Measurements from ENCODE around the gene LRWD1. TPM values are rescaled to one million over a fixed set of nuclear protein-coding genes. Genes with fewer than 3 reads are reported as not detected.

Gene LRWD1
- total RNA-seq, 4 donors from 2014 or later = 11.4 to 23.5 (median 16.4) TPM

DNA sequence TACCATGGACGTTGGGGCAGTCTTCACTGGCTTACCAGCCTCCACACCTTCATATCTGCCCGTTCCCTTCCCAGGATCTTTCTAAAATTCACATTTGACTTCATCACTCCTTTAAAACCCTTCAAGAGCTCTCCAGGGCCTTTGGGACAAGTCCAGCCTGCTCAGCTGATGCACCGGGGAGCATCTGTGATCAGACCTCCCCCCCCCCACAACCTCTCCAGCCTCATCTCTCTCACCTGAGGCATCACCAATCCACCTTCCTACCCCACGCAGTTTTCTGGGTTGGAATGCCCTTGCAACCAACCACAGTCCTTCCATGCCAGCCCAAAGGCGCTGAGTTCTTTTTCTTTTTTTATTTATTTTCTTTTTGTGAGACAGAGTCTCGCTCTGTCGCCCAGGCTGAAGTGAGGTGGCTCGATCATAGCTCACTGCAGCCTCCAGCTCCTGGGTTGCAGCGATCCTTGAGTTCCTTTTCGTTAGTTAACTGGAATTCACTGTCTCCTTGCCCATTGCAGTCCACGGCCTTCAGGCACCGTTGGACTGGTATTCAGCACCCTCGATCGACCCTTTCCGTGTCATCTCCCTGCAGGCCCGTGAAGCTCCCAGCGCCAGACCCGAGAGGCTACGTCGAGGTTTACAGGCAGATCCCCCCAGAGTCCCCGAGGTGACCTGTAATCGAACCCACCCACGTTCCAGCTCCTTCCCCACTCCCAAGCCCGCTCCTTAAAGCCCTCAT lies 775 bp upstream of the LRWD1 start:
- WGBS, 2 donors = 7 to 8% methylated on average over 24 of the region's 24 CpGs
- TF ChIP-seq, protein P1, sequence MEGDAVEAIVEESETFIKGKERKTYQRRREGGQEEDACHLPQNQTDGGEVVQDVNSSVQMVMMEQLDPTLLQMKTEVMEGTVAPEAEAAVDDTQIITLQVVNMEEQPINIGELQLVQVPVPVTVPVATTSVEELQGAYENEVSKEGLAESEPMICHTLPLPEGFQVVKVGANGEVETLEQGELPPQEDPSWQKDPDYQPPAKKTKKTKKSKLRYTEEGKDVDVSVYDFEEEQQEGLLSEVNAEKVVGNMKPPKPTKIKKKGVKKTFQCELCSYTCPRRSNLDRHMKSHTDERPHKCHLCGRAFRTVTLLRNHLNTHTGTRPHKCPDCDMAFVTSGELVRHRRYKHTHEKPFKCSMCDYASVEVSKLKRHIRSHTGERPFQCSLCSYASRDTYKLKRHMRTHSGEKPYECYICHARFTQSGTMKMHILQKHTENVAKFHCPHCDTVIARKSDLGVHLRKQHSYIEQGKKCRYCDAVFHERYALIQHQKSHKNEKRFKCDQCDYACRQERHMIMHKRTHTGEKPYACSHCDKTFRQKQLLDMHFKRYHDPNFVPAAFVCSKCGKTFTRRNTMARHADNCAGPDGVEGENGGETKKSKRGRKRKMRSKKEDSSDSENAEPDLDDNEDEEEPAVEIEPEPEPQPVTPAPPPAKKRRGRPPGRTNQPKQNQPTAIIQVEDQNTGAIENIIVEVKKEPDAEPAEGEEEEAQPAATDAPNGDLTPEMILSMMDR (IDR thresholded peaks at IDR 0.05) = no peak
- no peak for TF ChIP-seq POLR2A (IDR thresholded peaks at IDR 0.05)
- no peaks in the 10 kb centered on the region for H3K9me3 ChIP-seq
- H3K36me3 ChIP-seq = peaks cover 0 to 3% of the 10 kb centered on the region in 2 donors
- H3K27ac ChIP-seq = peak overlapping the region; percentile 56 to 88 (median 61)
- DNase-seq = peak; percentile 67 to 74
- peaks cover 11 to 16% of the 10 kb centered on the region in 2 donors for H3K4me1 ChIP-seq
- intact Hi-C loops (cut with DNase I) = no loop called here
- no peaks in the 10 kb centered on the region for H3K27me3 ChIP-seq
- peak overlapping the region; percentile 65 to 96 (median 91) for H3K4me3 ChIP-seq (replicated peaks in 1 of 3)

DNA sequence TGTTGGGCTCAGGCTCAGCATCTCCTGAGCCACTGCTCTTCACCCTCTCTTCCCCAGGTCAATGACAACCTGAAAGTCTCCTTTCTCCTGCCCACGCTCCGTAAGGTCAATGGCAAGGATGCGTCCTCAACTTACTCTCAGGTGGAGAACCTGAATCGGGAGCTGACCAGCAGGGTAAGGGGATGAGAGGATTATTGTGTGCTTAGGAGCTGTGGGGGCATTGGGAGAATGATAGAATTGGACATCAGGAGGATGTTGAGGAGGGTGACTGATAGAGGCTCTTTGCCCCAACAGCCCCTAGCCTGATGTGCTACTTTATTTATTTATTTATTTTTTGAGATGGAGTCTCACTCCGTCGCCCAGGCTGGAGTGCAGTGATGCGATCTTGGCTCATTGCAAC lies 1.3 kb downstream of the LRWD1 start:
- Histone ChIP-seq H3K36me3 (no peaks in the 10 kb centered on the region), H3K9me3 (no peaks in the 10 kb centered on the region), H3K4me1 (peaks cover 11 to 16% of the 10 kb centered on the region in 2 donors), H3K27ac (no peak overlapping the region), H3K27me3 (no peaks in the 10 kb centered on the region), H3K4me3 (replicated peaks in 1 of 3) (no peak overlapping the region)
- intact Hi-C loops (cut with DNase I) = no loop called here
- WGBS, 2 donors = 92 to 94% methylated on average over 7 of the region's 7 CpGs
- no peak for TF ChIP-seq POLR2A (IDR thresholded peaks at IDR 0.05)
- TF ChIP-seq, protein P1 (IDR thresholded peaks at IDR 0.05) = no peak
- no peak for DNase-seq

GRCh38 chr7:102467581-102468477 lies 3.0 kb downstream of the LRWD1 start:
- peaks cover 11 to 16% of the 10 kb centered on the region in 2 donors for H3K4me1 ChIP-seq
- H3K4me3 ChIP-seq (replicated peaks in 1 of 3) = no peak overlapping the region
- TF ChIP-seq, protein P1 (IDR thresholded peaks at IDR 0.05) = no peak
- TF ChIP-seq POLR2A (IDR thresholded peaks at IDR 0.05) = no peak
- WGBS, 2 donors = 90 to 97% methylated on average over 15 to 17 of the region's 24 CpGs
- H3K36me3 ChIP-seq = peaks cover 4 to 6% of the 10 kb centered on the region in 2 donors
- intact Hi-C loops (cut with DNase I) = no loop called here
- no peaks in the 10 kb centered on the region for H3K27me3 ChIP-seq
- no peak for DNase-seq
- H3K27ac ChIP-seq = no peak overlapping the region
- no peaks in the 10 kb centered on the region for H3K9me3 ChIP-seq

DNA sequence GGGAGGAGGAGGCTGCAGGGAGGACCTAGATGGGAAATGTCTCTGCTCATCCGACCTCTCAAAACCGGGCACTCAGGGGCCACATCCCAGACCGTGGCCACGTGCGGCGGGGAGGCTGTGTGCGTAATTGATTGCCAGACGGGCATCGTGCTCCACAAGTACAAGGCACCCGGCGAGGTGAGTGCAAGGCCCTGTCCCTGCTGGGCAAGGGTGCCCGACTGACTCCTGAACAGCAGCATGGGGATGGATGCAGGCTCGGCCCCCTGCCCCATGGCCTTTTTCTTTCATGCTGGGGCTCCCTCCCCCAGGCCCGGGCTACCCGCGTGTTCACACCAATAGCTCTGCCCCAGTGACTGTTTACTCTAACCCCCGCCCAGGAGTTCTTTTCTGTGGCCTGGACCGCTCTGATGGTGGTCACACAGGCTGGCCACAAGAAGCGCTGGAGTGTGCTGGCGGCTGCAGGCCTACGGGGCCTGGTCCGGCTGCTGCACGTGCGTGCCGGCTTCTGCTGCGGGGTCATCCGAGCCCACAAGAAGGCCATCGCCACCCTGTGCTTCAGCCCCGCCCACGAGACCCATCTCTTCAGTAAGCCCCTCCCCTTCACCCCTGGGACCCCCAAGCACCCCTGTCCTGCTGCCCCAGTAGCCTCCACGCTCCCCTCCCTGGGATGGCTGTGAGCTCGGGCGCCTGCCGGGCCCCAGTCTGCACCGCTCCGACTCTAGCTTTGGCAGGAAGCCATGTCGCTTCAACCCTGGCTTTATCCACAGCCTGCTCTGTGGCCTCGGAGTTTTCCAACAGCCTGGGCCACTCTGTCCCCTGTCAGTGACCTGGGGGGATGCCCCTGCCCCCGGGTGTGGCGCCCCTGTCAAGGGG lies 3.9 kb downstream of the LRWD1 start:
- Histone ChIP-seq H3K9me3 (no peaks in the 10 kb centered on the region), H3K36me3 (peaks cover 12 to 15% of the 10 kb centered on the region in 2 donors), H3K27ac (no peak overlapping the region), H3K27me3 (no peaks in the 10 kb centered on the region), H3K4me1 (peaks cover 7 to 11% of the 10 kb centered on the region in 2 donors), H3K4me3 (replicated peaks in 1 of 3) (no peak overlapping the region)
- DNase-seq = peak in 1 of 2 donors; percentile 2
- intact Hi-C loops (cut with DNase I) = no loop called here
- 87 to 97% methylated on average over 24 to 38 of the region's 40 CpGs for WGBS, 2 donors
- TF ChIP-seq POLR2A (IDR thresholded peaks at IDR 0.05) = no peak
- TF ChIP-seq, protein P1 (IDR thresholded peaks at IDR 0.05) = no peak

Data from thyroid gland (tissue), 4 donors.